K562 (cell line): ENCODE measurements around the gene CTNNA3.

Experiments used
- FOXP1 ChIP-seq: sonication (generic); formaldehyde crosslinking; IDR thresholded peaks from 2 replicates; pipeline ENCODE4 v1.8.0; 2022; ENCODE audit warnings: mild to moderate bottlenecking, missing genetic modification reagents
- ZNF274 ChIP-seq: IDR thresholded peaks from 2 replicates; pipeline ENCODE4 v1.6.1; 2011; ENCODE audit warnings: low read depth, mild to moderate bottlenecking, low read length, moderate library complexity, borderline replicate concordance
- TF ChIP-seq, protein P1 (sequence below): fragments of 450-650 bp; IDR thresholded peaks from 2 replicates; pipeline ENCODE4 v1.6.1; 2017; ENCODE audit warnings: antibody characterized with exemption, mild to moderate bottlenecking
- TF ChIP-seq, protein P2 (sequence below), 3 experiments: IDR thresholded peaks in 2 of 3; conservative IDR thresholded peaks in 1 of 3; 2 replicates each; pipeline ENCODE4 v1.5.1; 2011 to 2012; ENCODE audit warnings: low read length in 3 of 3, mild to moderate bottlenecking in 3 of 3, control low read depth in 2 of 3, improper control_type of control experiment in 1 of 3, inconsistent platforms in 1 of 3, low read depth in 1 of 3, mixed read lengths in 1 of 3, moderate library complexity in 1 of 3; ENCODE audit not compliant: insufficient read depth in 2 of 3

GRCh38 chr10:66586073-66586472 is 1109.9 kb downstream of the CTNNA3 start:
- TF ChIP-seq, protein P1, sequence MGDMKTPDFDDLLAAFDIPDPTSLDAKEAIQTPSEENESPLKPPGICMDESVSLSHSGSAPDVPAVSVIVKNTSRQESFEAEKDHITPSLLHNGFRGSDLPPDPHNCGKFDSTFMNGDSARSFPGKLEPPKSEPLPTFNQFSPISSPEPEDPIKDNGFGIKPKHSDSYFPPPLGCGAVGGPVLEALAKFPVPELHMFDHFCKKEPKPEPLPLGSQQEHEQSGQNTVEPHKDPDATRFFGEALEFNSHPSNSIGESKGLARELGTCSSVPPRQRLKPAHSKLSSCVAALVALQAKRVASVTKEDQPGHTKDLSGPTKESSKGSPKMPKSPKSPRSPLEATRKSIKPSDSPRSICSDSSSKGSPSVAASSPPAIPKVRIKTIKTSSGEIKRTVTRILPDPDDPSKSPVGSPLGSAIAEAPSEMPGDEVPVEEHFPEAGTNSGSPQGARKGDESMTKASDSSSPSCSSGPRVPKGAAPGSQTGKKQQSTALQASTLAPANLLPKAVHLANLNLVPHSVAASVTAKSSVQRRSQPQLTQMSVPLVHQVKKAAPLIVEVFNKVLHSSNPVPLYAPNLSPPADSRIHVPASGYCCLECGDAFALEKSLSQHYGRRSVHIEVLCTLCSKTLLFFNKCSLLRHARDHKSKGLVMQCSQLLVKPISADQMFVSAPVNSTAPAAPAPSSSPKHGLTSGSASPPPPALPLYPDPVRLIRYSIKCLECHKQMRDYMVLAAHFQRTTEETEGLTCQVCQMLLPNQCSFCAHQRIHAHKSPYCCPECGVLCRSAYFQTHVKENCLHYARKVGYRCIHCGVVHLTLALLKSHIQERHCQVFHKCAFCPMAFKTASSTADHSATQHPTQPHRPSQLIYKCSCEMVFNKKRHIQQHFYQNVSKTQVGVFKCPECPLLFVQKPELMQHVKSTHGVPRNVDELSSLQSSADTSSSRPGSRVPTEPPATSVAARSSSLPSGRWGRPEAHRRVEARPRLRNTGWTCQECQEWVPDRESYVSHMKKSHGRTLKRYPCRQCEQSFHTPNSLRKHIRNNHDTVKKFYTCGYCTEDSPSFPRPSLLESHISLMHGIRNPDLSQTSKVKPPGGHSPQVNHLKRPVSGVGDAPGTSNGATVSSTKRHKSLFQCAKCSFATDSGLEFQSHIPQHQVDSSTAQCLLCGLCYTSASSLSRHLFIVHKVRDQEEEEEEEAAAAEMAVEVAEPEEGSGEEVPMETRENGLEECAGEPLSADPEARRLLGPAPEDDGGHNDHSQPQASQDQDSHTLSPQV: no peak
- TF ChIP-seq, protein P2, sequence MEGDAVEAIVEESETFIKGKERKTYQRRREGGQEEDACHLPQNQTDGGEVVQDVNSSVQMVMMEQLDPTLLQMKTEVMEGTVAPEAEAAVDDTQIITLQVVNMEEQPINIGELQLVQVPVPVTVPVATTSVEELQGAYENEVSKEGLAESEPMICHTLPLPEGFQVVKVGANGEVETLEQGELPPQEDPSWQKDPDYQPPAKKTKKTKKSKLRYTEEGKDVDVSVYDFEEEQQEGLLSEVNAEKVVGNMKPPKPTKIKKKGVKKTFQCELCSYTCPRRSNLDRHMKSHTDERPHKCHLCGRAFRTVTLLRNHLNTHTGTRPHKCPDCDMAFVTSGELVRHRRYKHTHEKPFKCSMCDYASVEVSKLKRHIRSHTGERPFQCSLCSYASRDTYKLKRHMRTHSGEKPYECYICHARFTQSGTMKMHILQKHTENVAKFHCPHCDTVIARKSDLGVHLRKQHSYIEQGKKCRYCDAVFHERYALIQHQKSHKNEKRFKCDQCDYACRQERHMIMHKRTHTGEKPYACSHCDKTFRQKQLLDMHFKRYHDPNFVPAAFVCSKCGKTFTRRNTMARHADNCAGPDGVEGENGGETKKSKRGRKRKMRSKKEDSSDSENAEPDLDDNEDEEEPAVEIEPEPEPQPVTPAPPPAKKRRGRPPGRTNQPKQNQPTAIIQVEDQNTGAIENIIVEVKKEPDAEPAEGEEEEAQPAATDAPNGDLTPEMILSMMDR (IDR thresholded peaks at IDR 0.05 in 2 of 3, conservative IDR thresholded peaks at IDR 0.05 in 1 of 3; ENCODE audit: insufficient read depth in 2 of 3, low read depth in 1 of 3, low read length in 3 of 3): no peak
- TF ChIP-seq ZNF274: no peak
- no peak for TF ChIP-seq FOXP1 (CRISPR knock-in tag)
